Limb (tissue), 2 donors: ENCODE data around the gene UBE2R2.
A peak's percentile ranks its signal among the peaks of the same experiment; 100 is the strongest.
"Not testable (repeated sequence)": the region's sequence is repeated elsewhere in the genome, so short reads cannot be mapped to it uniquely, and the experiment has no call there.

ENCODE experiments used
- DNase-seq, 2 donors: peaks; one replicate each; pipeline ENCODE4 v3.0.0-alpha.2; 2016; ENCODE audit errors: extremely low spot score in 2 of 2

The UBE2R2 gene

GRCh38 chr9:33924978-33925797 is 108.2 kb downstream of the UBE2R2 start:
- DNase-seq, result peak in 1 of 2 donors; percentile 56

GRCh38 chr9:33926746-33927485 is 110.0 kb downstream of the UBE2R2 start:
- no peak for DNase-seq

GRCh38 chr9:33927694-33928093 is 110.7 kb downstream of the UBE2R2 start:
- no peak for DNase-seq

GRCh38 chr9:33931326-33931725 is 114.4 kb downstream of the UBE2R2 start:
- DNase-seq, result no peak

- no peak for DNase-seq
Observed at GRCh38 chr9:33932078-33932807, 115.3 kb downstream of the UBE2R2 start.

- no peak for DNase-seq
Observed at GRCh38 chr9:33934188-33934878, 117.4 kb downstream of the UBE2R2 start.

GRCh38 chr9:33939924-33940874 is 123.2 kb downstream of the UBE2R2 start:
- DNase-seq, result no peak

- no peak for DNase-seq
Observed at GRCh38 chr9:33942471-33943083, 125.6 kb downstream of the UBE2R2 start.

GRCh38 chr9:33943389-33943788 is 126.4 kb downstream of the UBE2R2 start:
- DNase-seq, result no peak

- DNase-seq, result no peak
Observed at GRCh38 chr9:33946779-33947535, 130.0 kb downstream of the UBE2R2 start.

GRCh38 chr9:33950371-33950770 is 133.4 kb downstream of the UBE2R2 start:
- DNase-seq, result no peak

- no peak for DNase-seq
Observed at GRCh38 chr9:33952066-33952465, 135.1 kb downstream of the UBE2R2 start.

GRCh38 chr9:33956544-33956943 is 139.6 kb downstream of the UBE2R2 start:
- no peak for DNase-seq

GRCh38 chr9:33959725-33960124 is 142.8 kb downstream of the UBE2R2 start:
- no peak for DNase-seq

GRCh38 chr9:33962468-33962867 is 145.5 kb downstream of the UBE2R2 start:
- not testable (repeated sequence) for DNase-seq

GRCh38 chr9:33964086-33964768 is 147.3 kb downstream of the UBE2R2 start:
- DNase-seq, result no peak
